Posterior cingulate gyrus (tissue), 11 donors: ENCODE results near the gene RPL11.
A peak's percentile ranks its signal among the peaks of the same experiment; 100 is the strongest.
"Not testable (repeated sequence)": the region's sequence is repeated elsewhere in the genome, so short reads cannot be mapped to it uniquely, and the experiment has no call there.

Experiments used
- DNase-seq, 10 donors: peaks; one replicate each; pipeline versions ENCODE4 v3.0.0 to v3.0.0-alpha.2; 2020 to 2021; ENCODE audit warnings: mixed read lengths in 3 of 10
- intact Hi-C: fragments of 100-400 bp; cut with DNase I; formaldehyde crosslinking; loops from one replicate; pipeline ENCODE4 v1.15.1; 2023

RPL11 gene

GRCh38 chr1:23691499-23692307 lies at the start of gene RPL11:
Gene RPL11 (plus strand): TSS chr1:23691806. CDS start chr1:23691824, 18 bp downstream.
- intact Hi-C loops: loop anchor here (2.0 kb wide), 1 partner anchor 53 kb away; no protein-coding TSS in a partner anchor
- DNase-seq: peak; percentile 90 to 99 (median 94)

- DNase-seq: peak in 1 of 10 donors; percentile 22
- intact Hi-C loops: no loop called here
Measured at GRCh38 chr1:23643736-23644554, 47.7 kb upstream of the RPL11 start.

- intact Hi-C loops: no loop called here
- DNase-seq: no peak
Measured at GRCh38 chr1:23644555-23644866, 47.1 kb upstream of the RPL11 start.

DNA sequence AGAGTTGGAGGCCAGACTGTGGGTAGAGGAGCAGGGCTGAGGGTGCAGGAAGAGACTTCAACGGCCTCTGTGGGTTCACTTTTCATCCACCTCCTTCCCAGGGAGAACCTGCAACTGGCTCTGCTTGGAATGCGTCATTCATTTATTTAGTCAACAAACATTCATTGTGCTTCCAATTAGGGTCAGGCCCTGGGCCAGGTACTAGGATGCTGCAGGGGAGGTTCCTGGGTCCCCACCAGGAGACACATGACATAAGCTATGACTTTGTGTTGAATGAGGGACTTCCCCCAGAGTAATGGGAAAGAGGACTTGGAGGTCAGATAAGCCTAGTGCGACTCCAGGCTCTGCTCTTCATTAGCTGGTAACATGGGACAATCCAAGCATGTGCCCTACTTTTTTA lies 46.3 kb upstream of the RPL11 start:
- DNase-seq: no peak
- intact Hi-C loops: no loop called here

DNA sequence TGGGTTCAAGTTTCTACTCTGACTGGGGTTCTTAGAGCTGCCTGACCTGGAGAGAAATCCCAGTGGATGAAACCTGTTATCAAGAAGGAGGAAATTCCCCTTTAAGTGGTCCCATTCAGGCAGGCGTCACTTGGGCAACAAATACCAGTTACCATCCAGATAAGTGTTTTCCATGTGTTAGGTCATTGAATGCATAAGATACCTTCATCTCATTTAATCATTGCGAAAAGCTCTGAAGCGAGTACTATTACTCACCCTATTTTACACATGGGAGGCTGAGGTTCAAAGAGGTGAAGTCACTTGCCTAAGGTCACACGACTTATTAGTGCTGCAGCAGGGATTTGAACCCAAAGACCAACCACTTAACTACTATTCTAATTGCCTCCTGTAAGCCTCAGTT lies 45.5 kb upstream of the RPL11 start:
- DNase-seq: no peak
- intact Hi-C loops: no loop called here

DNA sequence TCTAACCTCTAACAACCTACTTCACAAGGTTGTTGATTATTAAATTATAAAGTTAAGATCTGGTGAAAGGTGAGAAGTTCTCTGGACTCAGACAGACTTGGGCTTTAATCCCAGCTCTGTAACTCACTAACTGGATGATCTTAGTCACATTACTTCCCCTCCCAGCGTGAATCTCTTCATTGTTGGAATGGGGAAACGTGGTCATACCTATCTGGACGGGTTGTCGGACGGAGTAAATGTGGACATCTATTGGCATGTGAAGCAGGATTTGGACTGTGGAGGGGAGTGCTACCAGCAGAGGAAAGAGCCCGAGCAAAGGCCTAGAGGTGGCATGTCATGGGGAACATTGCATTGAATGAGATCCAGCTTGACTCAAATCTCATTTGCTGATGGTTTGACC lies 45.1 kb upstream of the RPL11 start:
- peak in 2 of 10 donors; percentile 1 to 2 for DNase-seq
- intact Hi-C loops: no loop called here

- intact Hi-C loops: no loop called here
Measured at GRCh38 chr1:23648576-23648975, 43.0 kb upstream of the RPL11 start.

DNA sequence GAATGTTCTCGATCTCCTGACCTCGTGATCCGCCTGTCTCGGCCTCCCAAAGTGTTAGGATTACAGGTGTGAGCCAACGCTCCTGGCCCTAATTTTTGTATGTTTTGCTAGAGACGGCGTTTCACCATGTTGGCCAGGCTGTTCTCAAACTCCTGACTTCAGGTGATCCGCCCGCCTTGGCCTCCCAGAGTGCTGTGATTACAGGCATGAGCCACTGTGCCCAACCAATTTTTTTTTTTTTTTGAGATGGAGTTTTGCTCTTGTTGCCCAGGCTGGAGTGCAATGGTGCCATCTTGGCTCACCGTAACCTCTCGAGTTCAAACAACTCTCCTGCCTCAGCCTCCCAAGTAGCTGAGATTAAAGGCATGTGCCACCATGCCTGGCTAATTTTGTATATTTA lies 42.4 kb upstream of the RPL11 start:
- DNase-seq: peak in 1 of 10 donors; percentile 51
- intact Hi-C loops: not testable (repeated sequence)

More at GRCh38 chr1:23648576-23648975, 43.0 kb upstream of the RPL11 start:
- no peak for DNase-seq

DNA sequence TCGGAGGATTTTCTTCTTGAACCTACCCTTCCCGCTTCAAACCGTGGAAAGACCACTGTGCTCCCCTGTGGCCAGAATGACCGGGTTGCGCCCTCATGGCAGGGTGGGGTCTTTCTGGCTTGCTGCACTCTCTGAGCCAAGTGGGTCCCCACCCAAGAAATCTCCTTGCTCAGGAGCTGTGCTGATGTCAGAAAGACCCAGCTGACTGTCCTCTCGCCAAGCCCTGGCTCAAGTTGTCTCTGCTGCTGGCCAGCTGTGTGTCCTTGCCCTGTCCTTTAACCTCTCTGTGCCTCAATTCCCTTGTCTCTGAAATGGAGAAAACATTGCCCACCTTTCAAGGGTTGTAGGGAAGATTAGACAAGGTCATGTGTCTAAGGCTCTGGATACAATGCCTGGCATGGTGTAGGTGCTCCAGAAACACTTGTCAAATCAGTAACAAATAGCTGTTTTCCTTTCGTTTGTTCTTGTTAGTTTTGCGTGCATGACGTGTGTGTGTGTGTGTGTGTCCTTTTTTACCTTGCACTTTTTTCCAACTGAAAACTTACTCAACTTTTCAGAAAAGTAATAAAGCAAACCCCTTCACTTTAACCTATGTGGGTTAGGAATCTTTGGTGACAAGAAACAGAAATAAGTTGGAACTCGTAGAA lies 41.1 kb upstream of the RPL11 start:
- intact Hi-C loops: no loop called here
- peak in 1 of 10 donors; percentile 26 for DNase-seq

DNA sequence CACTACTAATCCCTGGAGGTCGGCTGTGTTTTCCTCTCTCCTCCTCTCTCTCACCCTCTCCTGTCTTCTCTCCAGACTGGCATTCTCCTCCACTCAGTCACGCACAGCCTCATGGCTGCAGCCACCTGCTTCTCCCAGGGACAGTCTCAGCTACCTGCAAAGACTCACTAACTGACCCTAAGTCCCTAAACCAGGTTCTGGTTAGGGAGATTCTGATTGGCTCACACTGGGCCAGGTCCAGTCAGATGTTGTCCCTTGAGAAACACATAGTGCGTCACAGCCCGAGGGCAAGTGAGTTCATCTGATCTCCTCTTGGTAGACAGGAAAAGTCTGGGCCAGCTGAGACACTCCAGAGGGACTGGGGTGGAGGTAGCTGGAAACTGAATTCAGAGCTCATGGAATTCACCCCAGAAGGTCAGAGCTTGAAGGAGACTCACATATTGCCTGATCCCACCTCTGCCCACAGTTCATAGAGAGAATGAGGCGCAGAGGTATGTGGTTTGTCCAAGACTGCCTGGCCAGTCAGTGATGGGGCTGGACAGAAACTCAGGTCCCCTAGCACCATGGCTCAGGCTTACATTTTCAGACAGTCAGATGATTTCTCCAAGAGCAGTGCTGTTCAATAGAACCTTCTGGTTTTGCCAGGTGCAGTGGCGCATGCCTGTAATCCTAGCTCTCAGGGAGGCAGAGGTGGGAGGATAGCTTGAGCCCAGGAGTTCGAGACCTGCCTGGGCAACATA lies 40.4 kb upstream of the RPL11 start:
- intact Hi-C loops: no loop called here
- peak in 1 of 10 donors; percentile 31 for DNase-seq

- intact Hi-C loops: no loop called here
- DNase-seq: peak in 1 of 10 donors; percentile 63
Measured at GRCh38 chr1:23657659-23658275, 33.8 kb upstream of the RPL11 start.

- intact Hi-C loops: no loop called here
Measured at GRCh38 chr1:23660671-23661070, 30.9 kb upstream of the RPL11 start.

GRCh38 chr1:23661887-23662286 lies 29.7 kb upstream of the RPL11 start:
- intact Hi-C loops: no loop called here

More at GRCh38 chr1:23660671-23661070, 30.9 kb upstream of the RPL11 start:
- DNase-seq: peak in 1 of 10 donors; percentile 36

DNA sequence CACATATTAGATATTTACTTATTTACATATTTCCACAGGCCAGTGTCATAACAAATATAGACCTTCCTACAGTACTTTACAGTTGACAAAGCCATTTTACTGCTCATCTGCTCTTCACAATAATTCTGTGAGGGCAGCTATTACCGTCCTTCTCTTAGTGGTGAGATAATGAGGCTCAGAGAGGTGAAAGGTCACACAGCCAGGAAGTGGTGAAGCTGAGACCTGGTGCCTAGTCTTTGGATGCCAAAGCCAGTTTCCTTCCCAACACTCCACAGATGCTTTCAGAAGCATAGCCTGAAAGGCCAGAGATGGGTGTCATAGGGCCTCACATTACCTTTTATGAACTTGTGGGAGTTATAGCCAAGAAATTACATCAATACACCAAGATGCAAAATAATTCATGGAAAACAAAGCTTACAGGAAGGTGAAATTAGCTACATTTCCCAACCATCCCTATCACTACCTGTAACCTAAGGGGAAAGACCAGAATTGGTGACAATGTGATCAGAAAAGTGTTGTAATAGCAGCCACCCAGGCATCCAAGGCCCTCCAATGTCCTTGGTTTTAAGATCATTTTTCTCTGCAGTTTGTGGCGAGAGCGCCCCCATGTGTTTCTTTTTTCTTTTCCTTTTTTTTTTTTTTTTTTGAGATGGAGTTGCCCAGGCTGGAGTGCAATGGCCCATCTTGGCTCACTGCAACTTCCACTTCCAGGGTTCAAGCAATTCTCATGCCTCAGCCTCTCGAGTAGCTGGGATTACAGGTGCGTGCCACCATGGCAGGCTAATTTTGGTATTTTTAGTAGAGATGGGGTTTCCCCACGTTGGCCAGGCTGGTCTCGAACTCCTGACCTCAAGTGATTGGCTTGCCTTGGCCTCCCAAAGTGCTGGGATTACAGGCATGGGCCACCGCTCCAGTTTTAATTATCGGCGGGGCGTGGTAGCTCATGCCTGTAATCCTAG lies 26.5 kb upstream of the RPL11 start:
- intact Hi-C loops: no loop called here
- peak in 1 of 10 donors; percentile 58 for DNase-seq

More at GRCh38 chr1:23661887-23662286, 29.7 kb upstream of the RPL11 start:
- DNase-seq: peak in 1 of 10 donors; percentile 5

DNA sequence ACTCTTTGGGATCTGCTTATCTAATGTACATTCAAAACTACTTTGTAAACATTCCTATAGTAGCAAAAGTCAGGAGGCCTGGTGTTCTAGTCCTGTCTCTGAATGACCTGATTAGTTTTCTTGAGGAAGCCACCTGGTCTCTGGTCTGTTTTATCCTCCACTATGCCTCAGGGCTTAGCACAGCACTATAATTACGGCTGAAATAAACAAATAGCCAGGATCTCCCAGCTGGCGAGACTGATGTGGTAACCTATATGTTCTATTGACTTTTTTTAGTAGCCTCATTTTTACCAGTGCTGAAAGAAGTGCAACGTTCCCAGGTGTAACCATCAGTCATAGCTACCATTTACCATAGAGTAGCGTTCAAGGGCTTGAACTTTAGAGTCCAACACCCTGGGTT lies 24.2 kb upstream of the RPL11 start:
- DNase-seq: no peak
- intact Hi-C loops: no loop called here

GRCh38 chr1:23670709-23671108 lies 20.9 kb upstream of the RPL11 start:
- intact Hi-C loops: no loop called here
- peak in 1 of 10 donors; percentile 53 for DNase-seq

DNA sequence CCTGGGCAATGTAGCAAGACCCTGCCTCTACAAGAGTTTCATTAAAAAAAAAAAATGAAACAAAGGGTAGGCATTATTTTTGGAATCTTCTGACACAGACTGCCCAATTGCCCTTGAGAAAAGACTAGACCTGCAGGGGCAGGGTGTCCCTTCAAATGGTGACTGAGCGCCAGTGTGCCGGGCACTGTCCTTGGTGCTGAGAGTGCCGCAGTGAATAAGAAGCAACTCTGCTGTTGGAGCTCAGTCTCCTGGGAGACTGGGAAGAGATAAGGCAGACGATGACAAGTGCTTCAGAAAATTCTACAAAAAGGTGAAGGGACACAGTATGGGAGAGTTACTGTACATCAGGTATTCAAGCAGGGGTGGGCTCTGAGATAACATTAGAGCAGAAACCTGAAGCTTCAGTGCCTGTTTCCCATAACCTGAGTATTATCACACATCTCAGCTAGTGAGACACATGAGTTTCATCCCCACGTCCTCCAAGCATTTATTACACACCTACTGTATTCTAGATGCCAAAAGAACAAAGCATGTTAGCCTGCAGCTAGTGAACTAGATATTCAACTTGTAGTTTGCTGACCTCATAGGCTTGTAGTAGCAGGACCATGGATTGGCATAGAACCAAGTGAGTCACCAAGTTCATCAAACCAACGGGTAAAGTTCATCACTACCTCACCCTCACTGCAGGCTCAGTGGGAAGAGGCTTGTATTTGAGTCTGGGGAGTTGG lies 18.4 kb upstream of the RPL11 start:
- intact Hi-C loops: no loop called here

DNA sequence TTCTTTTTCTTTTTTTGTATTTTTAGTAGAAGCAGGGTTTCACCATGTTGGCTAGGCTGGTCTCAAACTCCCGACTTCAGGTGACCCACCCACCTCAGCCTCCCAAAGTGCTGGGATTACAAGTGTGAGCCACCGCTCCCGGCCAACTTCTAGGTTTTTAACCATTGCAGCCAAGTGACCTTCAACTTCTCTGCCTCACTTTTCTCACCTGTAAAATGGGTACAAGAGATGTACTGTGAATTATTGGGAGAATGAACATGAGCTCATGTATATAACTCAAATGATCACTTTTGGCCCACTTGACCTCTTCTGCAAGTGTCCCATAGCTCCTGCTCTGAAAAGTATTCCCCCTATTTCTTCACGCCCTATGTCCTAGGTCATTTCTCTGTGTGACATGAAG lies 11.8 kb upstream of the RPL11 start:
- no peak for DNase-seq
- intact Hi-C loops: no loop called here

More for the DNA sequence above, 18.4 kb upstream of the RPL11 start:
- peak in 1 of 10 donors; percentile 68 for DNase-seq
